Liver (tissue), 9 donors: Measurements from ENCODE around the gene COL6A3. TPM values are rescaled to one million over a fixed set of nuclear protein-coding genes. Genes with fewer than 3 reads are reported as not detected.

Experiments used
- DNase-seq: peaks from one replicate; pipeline ENCODE4 v3.0.0-alpha.2; 2017; ENCODE audit warnings: low spot score
- H3K27ac ChIP-seq, 2 donors: one replicate each; pipeline ENCODE4 v1.7.0; 2013; ENCODE audit warnings: inconsistent platforms in 2 of 2, low read length in 2 of 2, control low read depth in 1 of 2, low read depth in 1 of 2, mild to moderate bottlenecking in 1 of 2
- H3K27me3 ChIP-seq, 4 donors: one replicate each; pipeline versions ENCODE4 v1.6.1 to v1.7.0; 2013; ENCODE audit warnings: low read length in 3 of 4, inconsistent platforms in 1 of 4, mild to moderate bottlenecking in 1 of 4, moderate library complexity in 1 of 4; ENCODE audit not compliant: control insufficient read depth in 4 of 4, insufficient read depth in 4 of 4
- H3K36me3 ChIP-seq, 4 donors: one replicate each; pipeline versions ENCODE4 v1.6.1 to v1.7.0; 2013; ENCODE audit warnings: low read length in 3 of 4, mild to moderate bottlenecking in 3 of 4, low read depth in 1 of 4, moderate library complexity in 1 of 4; ENCODE audit not compliant: control insufficient read depth in 4 of 4, insufficient read depth in 3 of 4
- H3K4me1 ChIP-seq, 4 donors: one replicate each; pipeline versions ENCODE4 v1.6.1 to v1.7.0; 2013; ENCODE audit warnings: low read length in 3 of 4, mild to moderate bottlenecking in 3 of 4, moderate library complexity in 1 of 4; ENCODE audit not compliant: control insufficient read depth in 4 of 4, insufficient read depth in 4 of 4
- H3K4me3 ChIP-seq, 3 donors: one replicate each; pipeline versions ENCODE4 v1.6.1 to v1.7.0; 2013; ENCODE audit warnings: low read length in 3 of 3, control low read depth in 1 of 3, low read depth in 1 of 3, mild to moderate bottlenecking in 1 of 3
- H3K9ac ChIP-seq, 2 donors: one replicate each; pipeline ENCODE4 v1.7.0; 2013; ENCODE audit warnings: low read length in 2 of 2, mild to moderate bottlenecking in 2 of 2, moderate library complexity in 2 of 2, control low read depth in 1 of 2, low read depth in 1 of 2
- H3K9me3 ChIP-seq, 4 donors: one replicate each; pipeline versions ENCODE4 v1.6.1 to v1.7.0; 2013; ENCODE audit warnings: low read length in 3 of 4; ENCODE audit not compliant: control insufficient read depth in 4 of 4
- EGR1 ChIP-seq, 2 donors: IDR thresholded peaks; 2 replicates each; pipeline ENCODE4 v1.6.1; 2016 to 2018; ENCODE audit warnings: antibody characterized with exemption in 2 of 2, low read depth in 2 of 2
- FOXA1 ChIP-seq: IDR thresholded peaks from 2 replicates; pipeline ENCODE4 v1.6.1; 2016; ENCODE audit warnings: antibody characterized with exemption
- FOXA2 ChIP-seq: IDR thresholded peaks from 2 replicates; pipeline ENCODE4 v1.6.1; 2016; ENCODE audit warnings: antibody characterized with exemption
- GABPA ChIP-seq, 2 donors: IDR thresholded peaks in 1 of 2; conservative IDR thresholded peaks in 1 of 2; 2 replicates each; pipeline ENCODE4 v1.6.1; 2016; ENCODE audit warnings: antibody characterized with exemption in 2 of 2, mild to moderate bottlenecking in 1 of 2, moderate library complexity in 1 of 2
- HNF4A ChIP-seq, 2 donors: conservative IDR thresholded peaks; 2 replicates each; pipeline ENCODE4 v1.6.1; 2016; ENCODE audit warnings: antibody characterized with exemption in 2 of 2, mild to moderate bottlenecking in 2 of 2
- HNF4G ChIP-seq: IDR thresholded peaks from 2 replicates; pipeline ENCODE4 v1.6.1; 2016; ENCODE audit warnings: antibody characterized with exemption
- JUND ChIP-seq, 2 donors: IDR thresholded peaks; 2 replicates each; pipeline ENCODE4 v1.6.1; 2016; ENCODE audit warnings: antibody characterized with exemption in 2 of 2
- NR2F2 ChIP-seq: IDR thresholded peaks from 2 replicates; pipeline ENCODE4 v1.6.1; 2016; ENCODE audit warnings: antibody characterized with exemption
- RAD21 ChIP-seq, 2 donors: IDR thresholded peaks; 2 replicates each; pipeline ENCODE4 v1.6.1; 2016; ENCODE audit warnings: antibody characterized with exemption in 2 of 2, mild to moderate bottlenecking in 2 of 2
- RXRA ChIP-seq, 2 donors: IDR thresholded peaks; 2 replicates each; pipeline ENCODE4 v1.6.1; 2017 to 2018; ENCODE audit warnings: antibody characterized with exemption in 2 of 2, mild to moderate bottlenecking in 1 of 2
- SP1 ChIP-seq: IDR thresholded peaks from 2 replicates; pipeline ENCODE4 v1.6.1; 2018; ENCODE audit warnings: antibody characterized with exemption, mild to moderate bottlenecking
- TAF1 ChIP-seq: conservative IDR thresholded peaks from 2 replicates; pipeline ENCODE4 v1.6.1; 2016; ENCODE audit warnings: antibody characterized with exemption, mild to moderate bottlenecking
- YY1 ChIP-seq: IDR thresholded peaks from 2 replicates; pipeline ENCODE4 v1.6.1; 2016; ENCODE audit warnings: antibody characterized with exemption, mild to moderate bottlenecking
- WGBS: extraction: QIAGEN DNeasy Blood & Tissue Kit; methylation state at CpG from one replicate; pipeline ENCODE4 v1.1.7; 2013; 5-methylcytosine and 5-hydroxymethylcytosine counted together
- polyA plus RNA-seq, 2 donors: library from polyadenylated mRNA; stranded (reverse) in 1 of 2; unstranded in 1 of 2; fragments of 200-250 nt in 1 of 2; fragments of >200 nt in 1 of 2; fragmentation: Nextera tagmentation in 1 of 2; extraction: Ambion mirVana in 1 of 2; gene quantifications; one replicate each; pipeline versions ENCODE4 v1.2.1 to v1.2.3, GENCODE V29; 2013 to 2015
- total RNA-seq, 2 donors: library from RNA; depleted of rRNA; stranded (reverse); fragments of >200 nt; gene quantifications; one replicate each; pipeline ENCODE4 v1.2.3, GENCODE V29; 2014
- TF ChIP-seq, protein P1 (sequence below): IDR thresholded peaks from 2 replicates; pipeline ENCODE4 v1.6.1; 2016; ENCODE audit warnings: antibody characterized with exemption
- TF ChIP-seq, protein P2 (sequence below): IDR thresholded peaks from 2 replicates; pipeline ENCODE4 v1.6.1; 2016; ENCODE audit warnings: antibody characterized with exemption
- TF ChIP-seq, protein P3 (sequence below): IDR thresholded peaks from 2 replicates; pipeline ENCODE4 v1.6.1; 2016; ENCODE audit warnings: antibody characterized with exemption, mild to moderate bottlenecking
- TF ChIP-seq, protein P4 (sequence below): IDR thresholded peaks from 2 replicates; pipeline ENCODE4 v1.6.1; 2016; ENCODE audit warnings: antibody characterized with exemption
- TF ChIP-seq, protein P5 (sequence below): fragments of 150-350 bp; IDR thresholded peaks from 2 replicates; pipeline ENCODE4 v1.5.1; 2017; ENCODE audit warnings: improper control_type of control experiment, low read depth, low read length; ENCODE audit not compliant: missing input control
- donor health status: healthy.
- donor health status: healthy.
- donor health status: healthy.
- donor health status: healthy.
- donor health status: healthy.

COL6A3 gene
- total and polyA plus RNA-seq, 4 donors, result 1.7 to 28.7 (median 17.5) TPM

DNA sequence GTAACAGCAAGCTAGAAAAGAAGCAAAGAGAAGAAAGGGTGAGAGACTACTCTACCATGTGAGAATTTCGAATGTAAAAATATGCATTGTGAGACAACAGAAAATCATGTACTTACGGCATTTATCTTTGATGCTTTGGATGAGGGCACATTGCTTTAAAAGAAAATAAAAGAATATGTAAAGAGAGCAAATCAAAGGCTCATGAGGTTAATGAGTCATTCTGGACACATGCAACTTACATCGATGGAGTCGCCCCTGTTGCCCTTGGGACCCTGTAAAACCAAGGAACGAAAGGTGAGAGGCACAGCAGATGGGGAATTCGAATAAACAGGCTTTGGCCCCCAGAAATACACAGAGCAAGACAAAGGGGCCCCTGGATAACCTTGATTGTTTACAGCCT is 69.0 kb downstream of the COL6A3 start:
- DNase-seq, result no peak
- H3K27ac ChIP-seq, result no peak overlapping the region
- TF ChIP-seq, protein P1, sequence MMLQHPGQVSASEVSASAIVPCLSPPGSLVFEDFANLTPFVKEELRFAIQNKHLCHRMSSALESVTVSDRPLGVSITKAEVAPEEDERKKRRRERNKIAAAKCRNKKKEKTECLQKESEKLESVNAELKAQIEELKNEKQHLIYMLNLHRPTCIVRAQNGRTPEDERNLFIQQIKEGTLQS, result no peak
- TF ChIP-seq, protein P2, sequence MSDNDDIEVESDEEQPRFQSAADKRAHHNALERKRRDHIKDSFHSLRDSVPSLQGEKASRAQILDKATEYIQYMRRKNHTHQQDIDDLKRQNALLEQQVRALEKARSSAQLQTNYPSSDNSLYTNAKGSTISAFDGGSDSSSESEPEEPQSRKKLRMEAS, result no peak
- TF ChIP-seq HNF4A (conservative IDR thresholded peaks at IDR 0.05) (no peak), NR2F2 (no peak), HNF4G (no peak), SP1 (no peak), FOXA1 (no peak), EGR1 (IDR thresholded peaks at IDR 0.05; ENCODE audit: low read depth in 2 of 2) (no peak), RAD21 (IDR thresholded peaks at IDR 0.05) (no peak), FOXA2 (no peak), TAF1 (no peak), GABPA (IDR thresholded peaks at IDR 0.05 in 1 of 2, conservative IDR thresholded peaks at IDR 0.05 in 1 of 2) (no peak), RXRA (IDR thresholded peaks at IDR 0.05) (no peak), JUND (IDR thresholded peaks at IDR 0.05) (no peak), YY1 (no peak)
- TF ChIP-seq, protein P3, sequence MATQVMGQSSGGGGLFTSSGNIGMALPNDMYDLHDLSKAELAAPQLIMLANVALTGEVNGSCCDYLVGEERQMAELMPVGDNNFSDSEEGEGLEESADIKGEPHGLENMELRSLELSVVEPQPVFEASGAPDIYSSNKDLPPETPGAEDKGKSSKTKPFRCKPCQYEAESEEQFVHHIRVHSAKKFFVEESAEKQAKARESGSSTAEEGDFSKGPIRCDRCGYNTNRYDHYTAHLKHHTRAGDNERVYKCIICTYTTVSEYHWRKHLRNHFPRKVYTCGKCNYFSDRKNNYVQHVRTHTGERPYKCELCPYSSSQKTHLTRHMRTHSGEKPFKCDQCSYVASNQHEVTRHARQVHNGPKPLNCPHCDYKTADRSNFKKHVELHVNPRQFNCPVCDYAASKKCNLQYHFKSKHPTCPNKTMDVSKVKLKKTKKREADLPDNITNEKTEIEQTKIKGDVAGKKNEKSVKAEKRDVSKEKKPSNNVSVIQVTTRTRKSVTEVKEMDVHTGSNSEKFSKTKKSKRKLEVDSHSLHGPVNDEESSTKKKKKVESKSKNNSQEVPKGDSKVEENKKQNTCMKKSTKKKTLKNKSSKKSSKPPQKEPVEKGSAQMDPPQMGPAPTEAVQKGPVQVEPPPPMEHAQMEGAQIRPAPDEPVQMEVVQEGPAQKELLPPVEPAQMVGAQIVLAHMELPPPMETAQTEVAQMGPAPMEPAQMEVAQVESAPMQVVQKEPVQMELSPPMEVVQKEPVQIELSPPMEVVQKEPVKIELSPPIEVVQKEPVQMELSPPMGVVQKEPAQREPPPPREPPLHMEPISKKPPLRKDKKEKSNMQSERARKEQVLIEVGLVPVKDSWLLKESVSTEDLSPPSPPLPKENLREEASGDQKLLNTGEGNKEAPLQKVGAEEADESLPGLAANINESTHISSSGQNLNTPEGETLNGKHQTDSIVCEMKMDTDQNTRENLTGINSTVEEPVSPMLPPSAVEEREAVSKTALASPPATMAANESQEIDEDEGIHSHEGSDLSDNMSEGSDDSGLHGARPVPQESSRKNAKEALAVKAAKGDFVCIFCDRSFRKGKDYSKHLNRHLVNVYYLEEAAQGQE, result no peak
- TF ChIP-seq, protein P4, sequence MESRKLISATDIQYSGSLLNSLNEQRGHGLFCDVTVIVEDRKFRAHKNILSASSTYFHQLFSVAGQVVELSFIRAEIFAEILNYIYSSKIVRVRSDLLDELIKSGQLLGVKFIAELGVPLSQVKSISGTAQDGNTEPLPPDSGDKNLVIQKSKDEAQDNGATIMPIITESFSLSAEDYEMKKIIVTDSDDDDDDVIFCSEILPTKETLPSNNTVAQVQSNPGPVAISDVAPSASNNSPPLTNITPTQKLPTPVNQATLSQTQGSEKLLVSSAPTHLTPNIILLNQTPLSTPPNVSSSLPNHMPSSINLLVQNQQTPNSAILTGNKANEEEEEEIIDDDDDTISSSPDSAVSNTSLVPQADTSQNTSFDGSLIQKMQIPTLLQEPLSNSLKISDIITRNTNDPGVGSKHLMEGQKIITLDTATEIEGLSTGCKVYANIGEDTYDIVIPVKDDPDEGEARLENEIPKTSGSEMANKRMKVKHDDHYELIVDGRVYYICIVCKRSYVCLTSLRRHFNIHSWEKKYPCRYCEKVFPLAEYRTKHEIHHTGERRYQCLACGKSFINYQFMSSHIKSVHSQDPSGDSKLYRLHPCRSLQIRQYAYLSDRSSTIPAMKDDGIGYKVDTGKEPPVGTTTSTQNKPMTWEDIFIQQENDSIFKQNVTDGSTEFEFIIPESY, result no peak
- TF ChIP-seq, protein P5, sequence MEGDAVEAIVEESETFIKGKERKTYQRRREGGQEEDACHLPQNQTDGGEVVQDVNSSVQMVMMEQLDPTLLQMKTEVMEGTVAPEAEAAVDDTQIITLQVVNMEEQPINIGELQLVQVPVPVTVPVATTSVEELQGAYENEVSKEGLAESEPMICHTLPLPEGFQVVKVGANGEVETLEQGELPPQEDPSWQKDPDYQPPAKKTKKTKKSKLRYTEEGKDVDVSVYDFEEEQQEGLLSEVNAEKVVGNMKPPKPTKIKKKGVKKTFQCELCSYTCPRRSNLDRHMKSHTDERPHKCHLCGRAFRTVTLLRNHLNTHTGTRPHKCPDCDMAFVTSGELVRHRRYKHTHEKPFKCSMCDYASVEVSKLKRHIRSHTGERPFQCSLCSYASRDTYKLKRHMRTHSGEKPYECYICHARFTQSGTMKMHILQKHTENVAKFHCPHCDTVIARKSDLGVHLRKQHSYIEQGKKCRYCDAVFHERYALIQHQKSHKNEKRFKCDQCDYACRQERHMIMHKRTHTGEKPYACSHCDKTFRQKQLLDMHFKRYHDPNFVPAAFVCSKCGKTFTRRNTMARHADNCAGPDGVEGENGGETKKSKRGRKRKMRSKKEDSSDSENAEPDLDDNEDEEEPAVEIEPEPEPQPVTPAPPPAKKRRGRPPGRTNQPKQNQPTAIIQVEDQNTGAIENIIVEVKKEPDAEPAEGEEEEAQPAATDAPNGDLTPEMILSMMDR, result no peak
- WGBS, result 71% methylated on average over 6 of the region's 6 CpGs
- H3K4me3 ChIP-seq, result no peak overlapping the region
- no peak overlapping the region for H3K9ac ChIP-seq
- no peaks in the 10 kb centered on the region for H3K36me3 ChIP-seq
- H3K9me3 ChIP-seq, result no peaks in the 10 kb centered on the region
- peaks cover 0 to 2% (median under 1%) of the 10 kb centered on the region in 4 donors for H3K4me1 ChIP-seq
- H3K27me3 ChIP-seq, result no peaks in the 10 kb centered on the region
